Forelimb muscle (tissue), 1 donor: ENCODE measurements around the gene PLEKHH2. TPM values are rescaled to one million over a fixed set of nuclear protein-coding genes. Genes with fewer than 3 reads are reported as not detected.

ENCODE experiments used
- DNase-seq: peaks from one replicate; pipeline ENCODE4 v3.0.0-alpha.2; 2013; ENCODE audit warnings: low read depth
- polyA plus RNA-seq: library from polyadenylated mRNA; unstranded; fragments of 120-200 nt; gene quantifications from one replicate; pipeline ENCODE4 v1.2.1, GENCODE V29; 2013; ENCODE audit not compliant: insufficient read length

The PLEKHH2 gene
- polyA plus RNA-seq, 1 donor, result 7.4 TPM

DNA sequence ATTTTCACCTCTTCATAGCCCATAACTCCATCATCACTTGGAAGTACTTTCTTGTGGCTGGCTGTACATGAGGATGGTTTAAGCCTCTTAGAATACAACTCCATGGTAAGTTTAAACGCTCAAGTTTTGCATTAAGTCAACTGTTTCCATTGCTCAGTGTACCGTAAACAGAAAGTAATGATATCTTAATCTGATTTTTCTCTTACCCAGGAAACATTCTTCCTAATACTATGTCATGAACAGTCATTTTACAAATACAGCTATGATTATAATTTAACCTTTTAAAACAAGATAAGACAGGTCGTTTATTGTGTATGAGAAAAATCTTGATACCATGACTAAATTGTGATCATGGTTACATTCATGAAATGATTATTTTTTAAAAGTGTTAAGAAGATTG is 125.2 kb downstream of the PLEKHH2 start:
- DNase-seq, result no peak

DNA sequence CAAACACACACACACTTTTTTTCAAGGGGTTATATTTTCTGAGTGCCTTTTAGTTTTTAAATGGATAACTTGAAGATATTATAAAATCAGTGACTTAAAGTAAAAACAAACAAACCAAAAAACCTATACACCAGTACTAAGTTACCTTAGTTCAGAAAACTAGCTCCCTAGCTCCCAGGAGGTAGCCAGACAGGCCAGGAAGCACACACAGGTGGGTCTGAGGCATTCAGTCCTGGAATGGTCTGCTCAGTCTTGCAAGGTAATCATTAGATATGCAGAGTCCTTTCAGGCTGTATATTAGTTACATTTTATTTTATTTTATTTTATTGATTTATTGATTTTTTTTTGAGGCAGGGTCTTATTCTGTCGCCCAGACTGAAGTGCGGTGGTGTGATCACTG is 126.0 kb downstream of the PLEKHH2 start:
- no peak for DNase-seq

DNA sequence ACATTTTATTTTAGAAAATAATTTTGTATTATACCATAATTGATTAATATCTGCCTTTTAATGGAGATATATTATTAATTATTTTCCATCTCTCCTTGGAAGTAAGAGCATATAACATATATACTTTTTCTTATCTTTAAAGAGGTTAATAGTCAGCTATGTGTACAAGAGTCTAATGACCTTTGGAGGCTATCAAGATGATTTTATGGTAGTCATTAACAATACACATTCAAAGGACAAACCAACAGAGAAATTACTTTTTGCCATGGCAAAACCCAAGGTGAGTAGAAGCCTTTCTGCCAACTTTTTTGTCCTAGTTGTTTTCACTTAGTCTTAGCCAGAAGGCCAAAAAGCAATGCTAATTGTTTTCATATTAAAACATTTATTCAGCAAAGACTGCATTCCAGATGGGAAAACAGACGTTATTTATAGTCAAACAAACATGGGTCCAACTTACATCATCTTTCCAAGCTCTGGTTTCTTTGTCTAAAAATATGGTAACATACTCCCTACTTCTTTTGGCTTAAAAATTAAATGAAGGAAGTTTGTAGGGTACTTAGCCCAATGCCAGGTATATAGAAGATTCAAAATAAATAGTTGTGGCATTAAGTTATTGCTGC is 127.1 kb downstream of the PLEKHH2 start:
- DNase-seq, result no peak

DNA sequence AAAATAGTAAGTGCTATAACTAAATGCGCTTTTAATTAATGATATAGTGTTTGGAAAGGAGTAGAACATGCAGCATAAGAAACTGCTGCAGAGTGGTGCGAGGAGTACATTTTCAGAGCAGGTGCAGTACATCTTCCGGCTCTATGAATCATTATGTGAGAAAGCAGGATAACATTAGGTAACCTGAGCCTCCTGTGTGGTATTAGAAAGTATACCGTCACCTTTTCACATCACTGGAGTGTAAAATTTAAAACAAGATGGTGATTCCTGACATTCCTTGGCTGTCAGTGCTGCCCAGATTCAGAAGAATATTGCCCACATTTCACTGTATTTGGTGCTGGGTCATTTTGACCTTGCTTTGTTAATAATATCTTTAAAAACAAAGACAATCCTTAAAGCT is 128.9 kb downstream of the PLEKHH2 start:
- DNase-seq, result no peak

DNA sequence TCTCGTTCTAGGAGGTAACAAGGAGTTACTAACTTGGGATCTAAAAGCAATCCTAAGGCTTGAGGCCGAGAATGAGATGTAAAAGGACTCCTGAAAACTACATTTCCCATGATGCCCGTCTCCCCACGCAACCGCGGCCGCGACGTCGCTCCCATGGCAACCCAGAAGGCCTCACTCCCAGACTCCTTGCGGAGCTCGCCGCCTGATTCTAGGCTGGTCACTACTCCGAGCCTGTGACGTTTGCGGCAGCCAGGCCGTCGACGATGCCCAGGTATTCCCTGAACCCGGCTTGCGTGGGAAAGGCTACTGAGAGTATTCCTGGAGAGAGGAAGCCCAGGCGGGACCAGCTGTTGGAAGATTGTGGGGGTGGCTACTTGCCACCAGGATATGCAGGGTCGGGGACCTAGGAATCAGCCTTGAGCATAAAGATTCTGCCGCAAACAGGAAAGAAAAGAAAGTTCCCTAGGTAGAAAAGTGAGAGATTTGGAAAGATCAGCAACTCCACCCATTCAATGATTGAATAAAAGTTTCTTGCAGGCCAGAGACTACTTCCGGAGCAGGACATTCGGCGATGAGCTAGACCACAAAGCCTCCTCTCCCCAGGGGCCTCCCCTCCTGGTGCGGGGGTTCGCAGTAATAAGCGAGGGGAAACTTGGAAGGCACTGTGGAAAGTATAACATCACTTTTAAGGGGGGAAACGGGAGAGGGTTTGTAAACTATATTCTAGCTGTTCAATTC is 137.0 kb downstream of the PLEKHH2 start, which contains the start of gene DYNC2LI1:
DYNC2LI1 (plus strand) TSS at position 164 of the 738 bp plus-strand sequence; CDS start at position 264, 100 bp downstream.
- DNase-seq, result peak; percentile 89

DNA sequence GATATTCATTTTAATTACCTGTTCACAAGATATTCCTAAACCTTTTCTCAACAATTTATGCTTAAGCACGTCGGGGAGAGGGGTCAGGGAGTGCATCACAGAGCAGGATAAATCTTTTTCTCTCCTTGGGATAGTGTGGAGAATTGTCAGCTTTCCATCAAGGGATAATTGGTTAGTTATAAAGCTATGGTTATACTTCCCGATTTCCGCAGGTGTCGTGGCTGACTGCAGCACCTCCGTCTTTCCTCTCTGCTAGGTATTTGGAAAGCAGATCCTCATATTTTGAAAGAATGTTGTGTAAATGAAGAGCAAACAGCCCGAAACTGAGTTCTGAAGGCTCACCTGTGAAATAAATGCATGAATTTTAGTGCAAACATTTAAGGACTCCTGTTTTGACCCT is 137.6 kb downstream of the PLEKHH2 start:
- DNase-seq, result no peak

DNA sequence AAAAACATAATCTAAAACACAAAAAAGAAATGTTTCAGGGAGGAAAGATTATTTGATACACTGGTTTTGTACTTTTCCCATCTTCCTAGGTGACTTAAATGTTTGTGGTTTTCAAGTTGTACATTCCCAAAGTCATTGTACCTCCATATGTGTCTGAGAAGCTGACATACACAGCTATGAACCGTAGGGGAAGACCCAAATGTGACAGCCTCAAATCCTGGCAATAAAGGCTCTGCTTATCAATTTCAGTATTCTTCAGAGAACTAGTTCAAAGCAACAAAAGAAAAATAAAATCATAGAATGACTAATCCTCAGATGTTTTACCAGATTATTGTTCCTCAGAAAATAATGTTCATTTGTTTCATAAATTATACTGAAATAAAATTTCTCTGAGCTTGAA is 139.3 kb downstream of the PLEKHH2 start:
- DNase-seq, result no peak

DNA sequence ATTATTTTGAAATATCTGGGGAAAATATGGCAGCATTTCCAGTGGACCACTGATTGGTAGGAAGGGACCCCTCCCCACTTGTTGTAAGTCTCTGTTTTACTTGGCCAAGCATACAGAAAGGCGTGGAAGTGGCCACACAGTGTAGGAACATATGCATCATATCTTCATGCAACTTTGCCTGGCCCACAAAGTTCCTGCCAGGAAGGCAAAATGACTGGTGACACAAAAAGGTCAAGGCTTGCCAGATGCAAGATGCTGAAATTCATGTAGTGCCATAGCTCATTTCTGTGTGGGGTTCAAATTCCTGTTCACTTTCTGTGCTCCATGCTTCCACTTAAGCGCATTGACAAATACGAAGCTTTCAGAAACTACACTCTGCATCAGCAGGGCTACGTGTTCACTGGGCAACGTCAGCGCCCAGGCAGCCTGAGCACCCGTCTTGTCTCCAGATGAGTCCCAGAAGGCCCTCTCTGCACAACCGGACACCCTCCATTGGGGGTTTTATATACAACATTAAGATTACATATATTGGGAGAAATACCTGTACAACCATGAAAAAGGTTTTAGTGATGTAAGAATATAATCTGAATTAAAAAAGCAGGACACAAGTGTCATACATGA is 140.4 kb downstream of the PLEKHH2 start:
- DNase-seq, result no peak

DNA sequence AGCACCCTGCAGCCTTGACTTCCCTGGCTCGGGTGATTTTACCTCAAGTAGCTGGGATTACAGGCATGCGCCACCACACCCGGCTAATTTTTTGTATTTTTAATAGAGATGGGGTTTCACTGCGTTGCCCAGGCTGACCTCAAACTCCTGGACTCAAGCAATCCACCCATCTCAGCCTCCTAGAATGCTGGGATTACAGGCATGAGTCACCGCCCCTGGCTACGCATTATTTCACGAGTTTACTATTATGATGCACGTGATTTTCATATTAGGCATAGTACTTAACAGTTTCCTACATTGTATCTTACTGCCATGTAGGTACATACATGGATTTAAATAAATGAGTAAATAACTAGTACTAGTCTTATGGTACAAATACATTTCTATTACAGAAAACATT is 141.2 kb downstream of the PLEKHH2 start:
- no peak for DNase-seq

DNA sequence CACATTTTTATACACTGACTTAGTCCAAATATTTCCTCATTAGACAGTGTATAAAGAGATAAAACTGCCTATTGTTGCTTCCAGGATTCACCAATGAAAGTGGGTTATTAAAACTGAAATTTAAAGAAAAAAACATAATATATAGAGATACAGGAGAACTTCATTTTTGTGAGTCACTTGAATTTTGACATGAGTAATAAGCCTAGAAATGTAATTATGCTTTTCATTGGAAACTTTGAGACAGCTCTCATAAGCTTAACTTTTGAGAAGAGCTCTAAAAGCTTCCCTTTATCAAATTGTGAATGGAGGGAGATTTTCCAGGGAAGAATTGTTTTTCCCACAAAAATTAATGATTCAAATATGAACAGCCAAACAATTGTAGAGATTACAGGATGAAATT is 150.8 kb downstream of the PLEKHH2 start:
- no peak for DNase-seq

DNA sequence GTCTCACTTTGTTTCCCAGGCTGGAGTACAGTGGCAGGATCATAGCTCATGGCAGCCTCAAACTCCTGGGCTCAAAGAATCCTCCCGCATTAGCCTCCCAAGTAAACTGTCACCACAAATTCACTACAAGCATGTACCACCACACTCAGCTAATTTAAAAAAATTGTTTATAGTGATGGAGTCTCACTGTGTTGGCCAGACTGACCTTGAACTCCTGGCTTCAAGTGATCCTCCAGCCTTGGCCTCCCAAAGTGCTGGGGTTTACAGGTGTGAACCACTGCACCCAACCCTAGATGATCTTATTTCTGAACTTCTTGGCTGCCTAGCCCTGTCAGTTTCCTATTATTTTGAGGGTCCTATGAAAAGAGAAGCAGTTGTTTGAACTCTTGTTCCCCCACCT is 151.6 kb downstream of the PLEKHH2 start:
- no peak for DNase-seq

DNA sequence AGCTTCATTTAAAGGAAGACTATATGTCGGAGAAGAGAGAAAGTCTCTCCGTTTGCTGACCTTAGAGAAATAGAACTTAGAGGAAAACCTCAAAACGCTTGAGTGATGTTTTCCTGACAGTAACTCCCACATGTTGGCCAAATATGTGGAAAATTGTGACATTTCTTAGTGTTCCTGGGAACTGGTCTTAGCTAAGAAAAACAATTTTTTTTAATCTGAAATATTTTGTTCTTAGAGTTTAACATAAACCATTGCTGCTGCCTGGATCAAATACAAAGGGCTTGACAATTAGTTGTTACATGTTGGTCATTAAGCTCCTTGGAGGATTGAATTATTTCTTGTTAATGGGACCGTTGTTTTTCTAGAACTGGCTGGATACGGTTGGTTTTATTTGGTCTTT is 153.1 kb downstream of the PLEKHH2 start:
- no peak for DNase-seq

DNA sequence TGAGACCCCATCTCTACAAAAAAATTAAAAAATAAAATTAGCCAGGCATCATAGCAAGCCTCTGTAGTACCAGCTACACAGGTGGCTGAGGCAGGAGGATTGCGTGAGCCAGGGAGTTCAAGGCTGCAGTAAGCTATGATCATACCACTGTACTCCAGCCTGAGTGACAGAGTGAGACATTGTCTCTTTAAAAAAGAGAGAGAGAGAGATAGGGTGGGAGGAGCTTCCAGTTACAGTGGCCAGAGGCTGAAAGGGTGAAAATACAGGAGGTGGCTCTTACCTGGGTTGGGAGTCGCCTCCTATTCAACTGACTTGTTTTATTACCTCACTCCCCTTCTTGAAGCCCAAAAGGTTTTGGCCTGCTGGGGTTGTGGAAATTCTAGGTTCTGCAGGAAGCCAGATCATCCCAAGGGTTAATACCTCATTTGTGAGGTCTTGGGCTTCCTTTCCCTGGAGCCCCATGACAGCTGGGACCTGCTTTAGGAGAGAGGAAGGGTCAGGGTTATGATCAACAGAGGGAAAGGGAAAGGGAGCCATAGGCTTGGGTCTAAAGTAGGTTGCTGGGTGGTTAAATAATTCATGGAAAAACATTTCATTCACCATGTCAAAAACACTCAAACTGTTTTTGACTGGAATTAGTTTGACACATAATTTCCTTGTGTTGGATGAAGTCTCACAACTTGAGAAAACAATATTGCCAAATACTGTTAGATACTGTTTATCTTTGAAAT is 154.1 kb downstream of the PLEKHH2 start:
- DNase-seq, result no peak

DNA sequence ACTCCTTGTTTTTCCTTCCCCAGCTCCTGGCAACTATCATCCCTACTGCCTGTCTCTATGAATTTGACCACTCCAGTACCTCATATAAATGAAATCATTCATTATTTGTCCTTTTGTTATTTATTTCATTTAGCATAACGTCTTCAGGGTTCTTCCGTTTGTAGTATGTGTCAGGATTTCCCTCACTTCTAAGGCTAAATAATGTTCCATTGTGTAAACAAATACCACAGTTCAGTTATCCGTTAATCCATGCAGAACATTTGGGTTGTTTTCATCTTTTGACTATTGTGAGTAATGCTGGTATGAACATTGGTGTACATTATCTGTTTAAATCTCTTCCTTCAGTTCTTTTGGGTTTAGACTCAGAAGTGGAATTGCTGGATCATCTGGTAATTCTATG is 155.6 kb downstream of the PLEKHH2 start:
- DNase-seq, result no peak

DNA sequence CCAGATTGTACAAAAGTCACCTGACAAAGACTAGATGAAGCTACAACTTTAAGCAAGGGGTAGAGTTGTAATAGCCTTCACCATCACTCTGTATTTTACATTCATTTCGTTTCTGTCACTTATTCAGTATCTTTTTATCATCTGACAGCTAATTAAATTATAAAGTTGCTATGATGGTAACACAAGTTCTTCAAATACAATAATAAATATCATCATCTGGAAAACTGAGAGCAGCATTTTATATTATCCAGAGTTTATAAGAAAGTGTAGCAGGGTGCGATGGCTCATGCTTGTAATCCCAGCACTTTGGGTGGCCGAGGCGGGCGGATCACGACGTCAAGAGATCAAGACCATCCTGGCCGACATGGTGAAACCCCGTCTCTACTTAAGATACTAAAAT is 157.9 kb downstream of the PLEKHH2 start:
- DNase-seq, result no peak

DNA sequence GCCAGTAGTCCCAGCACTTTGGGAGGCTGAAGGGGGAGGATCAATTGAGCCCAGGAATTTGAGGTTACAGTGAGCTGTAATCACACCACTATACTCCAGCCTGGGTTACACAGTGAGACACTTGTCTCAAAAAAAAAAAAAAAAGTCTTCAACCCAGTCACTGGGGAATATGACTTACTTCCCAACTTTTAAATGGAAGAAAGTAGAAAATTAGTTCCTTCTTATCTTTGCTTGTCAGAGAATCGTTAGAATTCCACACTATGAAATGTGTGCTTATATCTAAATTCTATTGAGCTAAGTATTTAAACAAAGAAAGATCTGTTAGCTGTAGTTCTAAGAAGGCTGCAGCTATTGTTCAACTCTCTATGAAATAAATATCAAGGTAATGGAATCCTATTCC is 159.1 kb downstream of the PLEKHH2 start:
- no peak for DNase-seq

DNA sequence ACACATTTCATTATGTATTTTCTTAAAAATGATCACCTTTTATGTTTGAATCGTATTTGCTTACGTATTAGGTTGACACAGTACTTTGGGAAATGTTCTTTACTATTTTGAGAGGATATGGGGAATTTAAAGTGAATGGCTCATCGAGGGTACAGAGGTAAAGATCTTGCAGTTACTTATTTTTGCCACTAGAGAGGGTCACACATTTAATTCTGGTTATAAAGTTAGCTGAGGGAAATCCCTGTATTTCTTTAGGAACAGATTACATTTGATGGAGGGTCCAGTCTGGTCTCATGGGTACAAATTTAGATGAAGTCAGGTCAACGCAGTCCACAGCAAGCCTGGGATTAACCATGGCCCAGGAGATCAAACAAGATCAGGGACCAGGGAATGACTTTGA is 161.2 kb downstream of the PLEKHH2 start:
- no peak for DNase-seq

DNA sequence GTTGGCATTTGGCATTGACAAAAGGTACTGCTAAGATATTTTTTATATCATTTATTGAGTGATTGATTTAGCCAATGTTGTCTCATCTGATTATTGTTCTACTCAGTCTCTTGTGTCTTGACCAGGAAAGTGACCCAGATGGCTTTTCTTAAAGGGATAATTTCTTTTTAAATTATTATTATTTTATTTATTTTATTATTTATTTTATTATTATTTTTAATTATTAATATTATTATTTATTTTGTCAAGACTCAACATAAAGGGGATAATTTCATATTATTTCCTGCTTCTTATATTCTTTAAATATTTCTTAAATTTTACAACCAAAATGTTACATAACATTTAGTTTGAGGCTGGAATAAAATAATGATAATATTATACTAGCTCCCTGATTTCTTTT is 163.8 kb downstream of the PLEKHH2 start:
- DNase-seq, result no peak

DNA sequence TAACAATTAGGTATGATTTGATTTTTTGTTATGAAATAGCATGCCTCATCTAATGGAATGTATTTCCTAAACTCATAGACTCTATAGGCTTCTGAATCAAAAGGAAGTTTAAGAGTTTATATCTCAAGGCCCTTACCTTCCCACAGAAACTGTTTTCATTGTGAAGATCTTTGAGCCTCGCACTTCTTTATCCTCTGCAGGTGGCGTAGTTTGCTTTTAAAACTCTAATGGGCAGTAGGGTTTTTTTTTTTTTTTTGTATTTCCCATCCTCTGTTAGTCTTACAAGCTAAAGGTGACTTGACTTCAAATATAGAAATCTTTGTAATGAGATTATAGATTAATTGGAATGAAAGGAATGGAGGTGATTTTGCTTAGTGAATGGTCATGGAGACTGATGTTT is 165.1 kb downstream of the PLEKHH2 start:
- DNase-seq, result no peak

DNA sequence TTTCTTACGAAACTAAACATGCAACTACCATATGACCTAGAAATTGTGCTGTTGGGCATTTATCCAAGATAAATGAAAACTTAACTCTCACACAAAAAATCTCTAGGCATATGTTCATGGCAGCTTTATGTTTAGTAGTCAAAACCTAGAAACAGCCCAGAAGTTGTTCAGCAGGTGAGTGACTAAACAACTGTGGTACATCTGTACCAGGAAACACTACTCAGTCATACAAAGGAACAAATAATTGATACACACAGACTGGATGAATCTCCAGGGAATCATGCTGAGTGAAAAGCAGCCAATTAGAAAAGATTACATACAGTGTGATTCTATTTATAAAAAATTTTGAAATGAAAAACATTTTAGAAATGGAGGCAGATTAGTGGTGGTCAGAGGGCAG is 166.1 kb downstream of the PLEKHH2 start:
- DNase-seq, result no peak

DNA sequence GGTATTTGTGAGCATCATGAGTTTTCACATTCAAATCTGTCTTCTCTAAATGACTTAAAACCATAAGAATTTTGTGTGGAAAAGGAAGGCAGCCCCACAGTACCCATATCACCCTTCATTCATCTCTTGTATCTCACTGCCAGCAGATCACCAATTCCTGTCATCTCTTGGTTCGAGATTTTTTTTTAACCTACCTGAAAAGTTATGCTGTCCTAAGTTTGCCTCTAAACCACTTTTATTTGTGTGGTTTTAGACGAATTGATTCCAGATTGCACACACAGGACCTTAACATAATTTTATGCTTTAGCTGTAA is 169.6 kb downstream of the PLEKHH2 start:
- no peak for DNase-seq

DNA sequence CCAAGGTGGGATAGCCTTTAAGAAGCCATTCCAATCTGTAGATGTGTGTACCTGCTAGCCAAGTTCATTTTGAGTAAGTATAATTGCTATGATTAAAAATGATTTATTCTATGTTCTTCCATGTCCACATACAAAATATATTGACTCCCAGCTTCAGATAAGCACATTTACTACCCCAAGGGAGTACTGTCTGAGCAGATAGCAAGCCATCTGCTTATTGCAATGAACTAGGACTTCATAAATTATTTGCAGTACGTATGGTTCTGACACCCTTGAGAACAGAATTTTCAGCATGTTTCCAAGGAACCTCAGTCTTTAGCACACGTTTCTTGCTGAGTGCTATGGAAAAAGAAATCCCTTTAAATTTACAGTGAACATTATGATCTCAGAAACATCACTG is 173.4 kb downstream of the PLEKHH2 start:
- no peak for DNase-seq

DNA sequence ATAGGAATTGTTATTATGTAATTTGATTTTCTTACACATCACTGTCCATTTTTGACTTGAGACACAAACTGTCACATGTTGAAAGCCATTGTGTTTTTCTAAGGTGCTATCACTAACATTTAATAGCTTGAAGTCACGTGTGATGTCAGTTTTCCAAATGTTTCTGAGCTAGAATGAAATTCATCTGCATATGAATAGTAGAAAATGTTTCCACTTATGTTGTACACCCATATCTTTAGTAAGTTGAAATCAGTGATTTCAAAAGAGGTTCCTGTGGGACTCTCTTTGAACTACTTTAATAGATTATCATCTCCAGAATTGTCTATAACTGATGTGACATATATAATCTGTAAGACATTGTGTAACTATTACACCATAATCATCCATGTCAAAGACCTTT is 173.8 kb downstream of the PLEKHH2 start:
- DNase-seq, result no peak
